AML-193 (cell line): Measurements from ENCODE around the gene AGBL5.
"Not testable (repeated sequence)": the region's sequence is repeated elsewhere in the genome, so short reads cannot be mapped to it uniquely, and the experiment has no call there.

Source experiments
- DNase-seq, 2 experiments: peaks; one replicate each; lab custom pipeline; 2025; lab: John Stamatoyannopoulos, UW

The AGBL5 gene

GRCh38 chr2:27051902-27052645, 606 bp downstream of the AGBL5 start:
- peak in 1 of 2 experiments; percentile 9 for DNase-seq

GRCh38 chr2:27053321-27053720, 1.9 kb downstream of the AGBL5 start:
- no peak for DNase-seq

- DNase-seq = no peak
These were observed 2.3 kb downstream of the AGBL5 start for GRCh38 chr2:27053776-27054175.

DNA sequence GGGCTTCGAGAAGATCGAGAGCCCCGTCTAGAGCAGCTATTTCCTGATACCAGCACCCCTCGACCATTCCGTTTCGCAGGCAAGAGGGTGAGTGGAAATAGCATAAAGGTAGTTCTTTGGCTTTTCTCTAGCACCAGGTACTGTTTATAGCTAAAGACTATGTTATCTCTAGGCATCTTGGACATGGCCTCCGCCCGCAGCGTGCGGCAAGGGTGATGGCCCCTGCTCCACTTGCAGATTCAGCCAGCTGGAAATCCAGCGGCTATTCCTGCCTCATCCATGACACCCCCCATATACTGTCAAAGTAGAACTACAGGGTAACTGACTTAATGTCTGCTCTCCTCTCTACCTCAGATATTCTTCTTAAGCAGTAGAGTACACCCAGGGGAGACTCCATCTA, 3.3 kb downstream of the AGBL5 start:
- no peak for DNase-seq

- no peak for DNase-seq
These were observed 5.7 kb downstream of the AGBL5 start for GRCh38 chr2:27057184-27057583.

- DNase-seq = no peak
These were observed 6.7 kb downstream of the AGBL5 start for GRCh38 chr2:27058210-27058609.

DNA sequence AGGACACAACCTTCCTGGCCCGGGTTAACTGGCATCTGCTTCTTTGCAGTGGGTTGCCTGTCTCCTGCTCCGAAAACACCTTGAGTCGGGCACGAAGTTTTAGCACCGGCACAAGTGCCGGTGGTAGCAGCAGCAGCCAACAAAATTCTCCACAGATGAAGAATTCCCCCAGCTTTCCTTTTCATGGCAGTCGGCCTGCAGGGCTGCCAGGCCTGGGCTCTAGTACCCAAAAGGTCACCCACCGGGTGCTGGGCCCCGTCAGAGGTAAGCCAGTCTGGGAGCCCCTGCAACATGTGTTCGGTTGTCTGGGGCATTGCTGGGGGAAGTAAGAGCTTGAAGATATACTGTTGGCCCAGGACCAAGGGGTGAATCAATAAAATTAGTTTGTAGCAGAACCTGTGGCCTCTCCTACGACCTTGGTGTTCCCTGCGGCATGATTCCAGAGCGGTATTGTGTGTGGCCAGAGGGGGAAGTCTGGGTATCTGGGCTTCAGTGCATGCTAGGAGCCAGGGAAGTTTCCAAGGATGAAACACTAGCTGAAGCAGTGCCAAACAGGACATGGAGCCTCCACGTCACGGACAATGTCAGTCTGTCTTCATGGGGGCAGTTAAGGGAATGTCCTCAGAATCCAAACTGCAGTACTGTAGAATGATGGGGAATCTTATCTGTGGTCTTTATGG, 7.8 kb downstream of the AGBL5 start:
- DNase-seq = no peak

GRCh38 chr2:27060323-27060722, 8.9 kb downstream of the AGBL5 start:
- no peak for DNase-seq

- no peak for DNase-seq
These were observed 13.7 kb downstream of the AGBL5 start for GRCh38 chr2:27065128-27065527.

DNA sequence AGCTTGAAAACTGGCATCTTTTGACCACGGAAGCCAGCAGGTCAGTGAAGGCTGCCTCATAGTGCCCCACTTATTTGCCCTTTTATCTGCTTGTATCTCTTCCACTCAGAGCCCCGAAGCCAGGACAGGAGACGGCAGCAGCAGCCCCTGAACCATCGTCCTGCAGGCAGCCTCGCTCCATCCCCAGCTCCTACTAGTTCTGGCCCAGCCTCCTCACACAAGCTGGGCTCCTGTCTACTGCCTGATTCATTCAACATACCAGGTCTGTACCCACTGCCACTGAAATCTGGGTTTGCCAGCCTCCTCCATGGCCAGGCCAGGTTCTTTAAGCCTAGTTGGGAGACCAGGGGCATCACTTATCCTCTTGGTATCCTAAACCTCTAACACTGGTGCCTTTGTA, 15.9 kb downstream of the AGBL5 start:
- no peak for DNase-seq

- no peak for DNase-seq
These were observed 18.0 kb downstream of the AGBL5 start for GRCh38 chr2:27069436-27069835.

- no peak for DNase-seq
These were observed 18.6 kb downstream of the AGBL5 start for GRCh38 chr2:27069961-27070618.

DNA sequence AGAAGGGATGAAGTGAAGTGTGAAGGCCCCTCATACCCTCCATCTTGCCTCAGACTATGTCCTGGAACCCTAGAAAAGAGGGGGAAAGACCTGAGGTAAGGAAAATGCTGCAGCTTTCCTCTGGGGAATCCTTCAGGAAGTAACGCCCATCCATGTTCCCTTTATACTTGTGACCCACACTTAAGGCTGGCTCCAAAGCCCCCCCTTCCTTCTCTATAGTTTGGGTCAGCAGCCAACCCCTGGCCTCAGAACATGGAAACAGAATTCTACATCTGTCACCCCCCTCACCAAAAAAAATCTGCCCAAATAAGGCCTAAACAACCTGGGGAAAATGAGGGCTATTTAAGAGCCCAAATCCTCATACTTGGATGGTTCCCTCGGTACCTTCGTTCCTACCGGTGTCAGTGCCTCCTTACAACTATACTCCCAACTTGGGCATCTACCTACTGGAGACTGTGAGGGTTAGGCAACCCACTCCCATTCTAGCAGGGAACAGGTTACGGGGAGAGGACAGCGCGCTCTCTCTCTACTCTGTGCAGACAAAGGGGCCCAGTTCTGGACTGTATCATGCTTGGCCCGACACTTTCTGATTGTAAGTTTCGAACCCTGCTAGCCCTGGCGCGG, 19.3 kb downstream of the AGBL5 start:
- DNase-seq = no peak

DNA sequence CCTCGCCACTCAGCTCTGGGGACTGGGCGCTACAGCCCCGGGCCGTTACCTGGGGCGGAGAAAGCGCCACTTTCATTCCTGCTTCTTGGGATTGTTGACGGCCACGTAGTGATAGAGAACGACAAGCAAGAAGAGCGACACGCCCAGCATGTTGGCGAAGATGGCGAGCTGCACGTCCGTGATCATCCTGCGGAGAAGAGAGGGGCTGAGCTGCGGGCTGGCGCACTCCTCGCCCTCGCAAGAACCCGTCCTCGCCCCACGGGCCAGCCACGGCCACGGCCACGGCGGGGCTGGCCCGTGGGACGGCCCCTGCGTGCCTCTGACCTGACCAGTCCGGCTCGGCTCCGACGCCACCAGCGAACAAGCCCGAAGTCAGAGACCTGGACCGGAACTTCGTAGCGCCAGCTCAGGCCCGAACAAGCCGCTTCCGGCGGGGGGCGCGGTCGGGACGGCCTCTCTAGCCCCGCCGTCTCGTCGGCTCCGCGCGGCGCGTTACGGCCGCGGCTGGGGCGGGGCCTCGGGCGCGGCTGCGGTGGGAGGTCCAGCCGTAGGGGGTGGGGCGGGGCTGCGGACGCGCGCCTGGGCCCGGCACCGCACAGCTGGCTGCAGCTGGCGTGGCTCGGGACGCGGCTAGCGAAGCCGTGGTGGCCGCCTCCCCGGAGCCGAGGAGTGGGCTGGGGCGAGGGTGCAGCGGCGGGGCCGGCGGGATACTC, 20.0 kb downstream of the AGBL5 start, which contains the start of gene OST4:
OST4 (minus strand) TSS at position 378 of the 713 bp plus-strand sequence.
- peak; percentile 76 to 77 for DNase-seq

DNA sequence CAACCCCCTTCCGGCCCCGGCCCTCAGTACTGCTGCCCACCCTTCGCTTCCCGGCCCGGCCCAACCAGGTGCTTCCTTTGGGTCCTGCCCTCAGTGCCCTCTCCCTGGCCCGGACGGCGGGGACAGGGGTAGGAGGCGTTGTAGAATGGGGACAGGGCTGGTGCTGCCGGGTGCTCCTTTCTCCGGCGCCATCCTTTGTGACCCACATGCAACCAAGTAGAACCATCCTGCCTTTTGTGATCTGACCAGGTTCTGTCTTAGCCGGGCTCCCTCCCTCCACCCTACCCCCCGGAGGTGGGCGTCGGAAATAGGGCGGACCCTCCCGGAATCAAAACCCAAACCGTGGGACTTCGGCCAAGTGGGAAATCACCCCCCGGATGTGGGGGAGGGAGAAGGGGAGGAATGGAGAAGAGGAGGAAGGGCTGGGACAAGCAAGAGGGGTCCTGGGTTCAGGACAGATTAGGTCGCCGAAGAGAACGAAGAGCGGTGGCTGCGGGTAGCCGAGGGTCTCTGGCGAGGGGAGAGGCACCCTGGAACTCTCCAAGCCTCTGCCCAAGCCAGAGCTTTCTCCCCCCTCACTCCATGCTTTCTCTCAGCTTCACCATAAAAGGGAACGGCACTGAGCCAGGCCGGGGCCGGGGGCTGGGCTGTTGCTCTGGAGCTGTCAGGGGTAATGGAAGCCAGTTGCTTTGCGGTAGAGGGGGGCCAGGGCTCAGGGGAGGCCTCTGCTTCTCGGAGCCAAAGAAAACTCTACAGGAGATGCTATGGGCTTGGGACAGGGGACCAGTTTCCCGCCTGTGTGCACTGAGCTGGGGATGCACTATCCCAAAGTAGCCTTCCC, 20.7 kb downstream of the AGBL5 start:
- DNase-seq = no peak

GRCh38 chr2:27072920-27073319, 21.5 kb downstream of the AGBL5 start:
- DNase-seq = no peak

GRCh38 chr2:27073782-27074181, 22.3 kb downstream of the AGBL5 start:
- no peak for DNase-seq

GRCh38 chr2:27074738-27075565, 23.5 kb downstream of the AGBL5 start:
- DNase-seq = peak; percentile 56 to 72

- DNase-seq = not testable (repeated sequence)
These were observed 24.1 kb downstream of the AGBL5 start for GRCh38 chr2:27075566-27075871.

DNA sequence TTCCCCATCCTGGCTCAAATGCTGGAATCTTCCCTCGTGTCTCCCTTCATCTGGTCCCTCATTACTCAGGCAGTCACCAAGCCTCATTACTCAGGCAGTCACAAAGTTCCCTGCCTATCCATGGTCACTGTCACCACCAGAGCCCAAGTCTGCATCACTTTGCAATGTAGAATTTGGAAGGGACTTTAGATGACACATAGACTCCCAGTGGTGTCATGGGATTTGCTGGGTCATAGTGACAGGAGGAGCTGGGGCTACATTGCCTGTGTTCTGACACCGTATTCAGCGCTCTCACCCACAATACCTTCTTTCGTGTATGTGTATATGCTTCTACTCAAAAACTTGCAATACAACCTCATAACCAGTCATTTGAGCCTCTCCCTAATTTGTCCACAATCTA, 24.9 kb downstream of the AGBL5 start:
- no peak for DNase-seq
